GM20431 (cell line): Measurements from ENCODE around the gene SLC22A3.

Experiments used
- in situ Hi-C: fragments of 300-500 bp; cut with MseI, MboI; formaldehyde crosslinking; loops from one replicate; pipeline ENCODE4 v1.15.0; 2020; ENCODE audit warnings: low sequenced_read_pairs; ENCODE audit not compliant: unreplicated experiment

The SLC22A3 gene

DNA sequence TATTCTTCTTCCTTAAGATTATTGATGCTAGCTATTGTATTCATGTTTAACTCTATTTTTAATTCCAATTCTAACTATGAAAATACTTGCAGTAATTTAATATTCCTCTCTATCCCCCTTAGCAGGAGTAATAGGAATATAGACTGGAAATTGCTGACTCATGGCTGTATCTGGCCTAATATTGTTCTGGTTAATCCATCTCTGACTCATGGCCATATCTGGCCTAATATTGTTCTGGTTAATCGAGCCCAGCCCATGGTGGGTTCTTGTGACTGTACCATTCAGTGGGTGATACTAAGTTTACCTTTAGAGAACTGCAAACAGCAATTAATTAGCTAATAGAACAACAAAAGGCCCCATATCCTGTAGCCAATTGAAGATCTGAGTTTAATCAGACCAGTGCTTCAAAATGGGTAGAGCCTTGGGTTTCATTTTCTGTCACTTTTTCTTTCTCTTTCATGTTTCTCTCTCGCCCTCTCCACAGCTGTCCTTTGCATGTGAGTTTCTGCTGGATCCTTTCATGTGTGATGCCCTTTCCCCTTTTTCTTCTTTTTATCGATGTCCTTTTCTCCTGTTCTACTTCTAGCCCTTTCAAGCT is 50.6 kb downstream of the SLC22A3 start:
- in situ Hi-C loops: no loop called here

GRCh38 chr6:160400446-160400845 is 52.3 kb downstream of the SLC22A3 start:
- in situ Hi-C loops: no loop called here

- in situ Hi-C loops: no loop called here
Observed at GRCh38 chr6:160408528-160408927, 60.4 kb downstream of the SLC22A3 start.

DNA sequence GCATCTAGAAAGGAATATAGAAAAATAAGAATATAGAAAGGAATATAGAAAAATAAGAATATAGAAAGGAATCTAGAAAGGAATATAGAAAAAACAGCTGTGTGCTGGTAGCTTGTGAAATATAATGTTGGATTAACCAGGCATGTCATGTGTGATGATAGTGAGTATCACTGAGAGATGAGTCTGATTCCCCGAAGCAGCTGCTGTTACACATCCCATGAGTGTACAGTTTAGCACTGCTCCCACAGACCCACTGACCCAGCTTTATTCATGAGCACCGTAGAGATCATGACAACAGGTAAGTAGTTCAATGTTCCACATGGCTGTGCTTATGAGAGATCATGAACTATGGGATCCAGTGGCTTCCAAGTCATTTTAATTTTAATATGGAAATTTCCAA is 64.8 kb downstream of the SLC22A3 start:
- in situ Hi-C loops: no loop called here

- in situ Hi-C loops: no loop called here
Observed at GRCh38 chr6:160417146-160417545, 69.0 kb downstream of the SLC22A3 start.

DNA sequence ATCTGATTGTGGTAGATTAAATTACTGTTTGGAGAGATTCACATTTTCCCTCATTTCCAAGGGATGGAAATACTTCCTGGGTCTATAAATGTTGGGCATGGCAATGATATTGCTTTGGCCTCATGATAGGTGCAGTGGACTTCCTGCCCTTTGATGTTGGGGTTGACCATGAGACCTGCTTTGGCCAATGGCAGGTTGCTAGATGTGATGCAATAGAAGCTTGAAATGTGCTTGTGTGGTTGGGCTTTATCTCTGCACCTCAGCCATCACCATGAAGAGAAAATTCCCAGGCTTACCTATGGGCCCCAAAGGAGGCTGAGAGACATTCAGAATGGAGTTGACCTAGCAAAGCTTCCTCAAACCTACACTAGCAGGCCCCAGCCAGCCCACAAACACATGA is 69.4 kb downstream of the SLC22A3 start:
- in situ Hi-C loops: no loop called here

GRCh38 chr6:160418370-160418769 is 70.2 kb downstream of the SLC22A3 start:
- in situ Hi-C loops: no loop called here

DNA sequence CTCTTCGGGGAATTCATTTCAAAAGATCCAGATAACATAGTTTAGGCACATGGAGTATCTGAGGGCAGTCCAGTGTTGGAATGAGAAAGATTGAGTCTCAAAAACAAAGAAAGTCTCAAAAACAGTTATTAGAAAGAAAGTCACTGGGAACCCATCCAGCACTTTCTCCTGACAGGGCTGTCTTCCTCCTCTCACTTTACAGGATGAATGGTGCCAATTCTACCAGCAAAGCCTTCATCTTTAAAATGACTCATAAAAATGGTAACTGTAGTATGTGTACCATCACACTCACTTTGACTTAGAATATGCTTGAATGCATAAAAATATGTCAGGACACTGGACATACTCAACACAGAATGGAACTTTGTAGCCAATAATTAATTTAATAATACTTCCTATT is 71.3 kb downstream of the SLC22A3 start:
- in situ Hi-C loops: no loop called here

DNA sequence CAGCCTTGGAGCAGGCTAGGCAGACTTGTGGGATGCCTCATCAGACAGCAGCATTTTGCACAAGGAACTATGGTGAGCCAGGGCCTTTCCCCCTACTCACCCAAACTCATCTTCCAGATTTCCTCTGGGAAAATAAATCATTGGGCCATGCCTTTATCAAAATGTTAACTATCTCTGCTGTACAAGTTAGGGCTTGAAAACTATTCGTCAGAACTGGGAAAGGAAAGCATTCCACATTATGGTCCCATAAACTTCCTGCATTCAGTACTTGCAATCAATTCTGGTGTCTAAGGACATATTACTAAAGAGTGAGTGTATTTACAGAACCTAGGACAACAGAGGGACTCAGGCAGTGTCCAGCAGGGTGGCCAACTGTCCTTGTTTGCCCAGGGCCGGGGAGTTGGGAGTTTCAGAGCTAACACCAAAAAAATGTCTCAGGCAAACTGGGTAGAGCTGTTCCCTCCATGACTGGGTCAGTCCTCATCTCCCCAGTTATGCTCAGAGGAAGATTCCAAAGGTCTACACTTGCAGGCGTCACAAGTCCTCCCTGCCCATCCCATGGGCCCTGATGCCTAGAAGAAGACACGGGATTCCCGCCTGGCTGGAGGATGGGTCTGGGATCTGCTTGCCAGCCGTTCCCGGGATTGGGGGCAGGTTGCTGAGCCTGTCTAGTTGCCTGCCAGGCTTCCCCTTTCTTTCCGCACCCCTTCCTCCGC is 72.2 kb downstream of the SLC22A3 start:
- in situ Hi-C loops: no loop called here

- in situ Hi-C loops: no loop called here
Observed at GRCh38 chr6:160420969-160421556, 72.9 kb downstream of the SLC22A3 start.

DNA sequence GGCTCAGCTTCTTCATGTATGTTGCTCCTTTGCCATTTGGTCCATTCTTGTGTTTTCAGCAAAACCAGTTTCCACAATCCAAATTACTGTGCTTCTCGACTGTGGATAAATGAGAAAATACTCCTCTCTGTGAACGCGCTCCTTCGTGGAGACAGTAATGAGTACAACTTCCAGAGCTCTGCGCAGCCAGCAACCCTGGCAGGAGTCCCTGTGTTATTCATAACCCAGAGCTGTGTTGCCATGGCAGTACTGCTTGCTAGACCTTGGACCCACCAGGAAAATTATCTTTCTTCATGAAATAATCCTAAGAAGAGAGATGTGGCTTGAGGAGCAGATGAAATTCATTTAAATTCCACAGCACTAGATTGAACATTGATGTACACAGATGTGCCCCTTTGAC is 73.7 kb downstream of the SLC22A3 start:
- in situ Hi-C loops: no loop called here

GRCh38 chr6:160424256-160424655 is 76.1 kb downstream of the SLC22A3 start:
- in situ Hi-C loops: no loop called here

- in situ Hi-C loops: no loop called here
Observed at GRCh38 chr6:160426136-160426535, 78.0 kb downstream of the SLC22A3 start.

DNA sequence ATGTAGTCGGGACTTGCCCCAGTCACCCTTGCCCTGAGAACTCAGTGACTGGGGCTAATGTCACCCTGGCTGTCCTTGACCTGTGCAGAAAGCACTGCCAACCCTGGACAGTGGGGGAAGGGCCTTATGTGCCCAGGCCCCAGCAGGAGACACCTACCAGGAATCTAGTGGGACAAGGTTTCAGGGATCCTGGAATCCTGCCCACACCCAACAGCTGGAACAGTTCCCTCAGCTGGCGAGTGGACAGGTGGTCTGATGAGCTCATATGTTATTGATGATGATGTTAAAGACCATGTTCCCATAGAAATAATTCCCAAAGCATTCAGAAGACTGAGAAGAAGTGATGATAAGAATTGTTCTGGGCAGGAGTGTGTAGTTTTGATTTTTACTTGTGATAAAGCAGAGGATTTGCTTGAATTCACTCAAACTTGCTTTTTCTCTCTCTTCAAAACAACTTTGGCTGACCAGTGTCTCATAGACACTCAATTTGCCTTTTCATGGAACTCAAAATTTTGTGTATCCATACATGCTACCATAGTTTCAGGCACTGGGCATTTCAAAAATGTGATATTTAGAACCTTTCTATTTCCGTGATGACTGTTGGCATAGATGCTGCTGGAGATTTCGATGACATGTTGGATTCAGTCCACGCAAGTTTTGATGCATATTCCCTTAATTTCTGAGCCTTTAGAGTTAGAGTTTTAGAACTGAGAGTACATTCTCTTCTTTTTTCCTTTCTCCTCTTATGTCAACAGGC is 79.3 kb downstream of the SLC22A3 start:
- in situ Hi-C loops: no loop called here

- in situ Hi-C loops: no loop called here
Observed at GRCh38 chr6:160428069-160428430, 79.9 kb downstream of the SLC22A3 start.

- in situ Hi-C loops: no loop called here
Observed at GRCh38 chr6:160428818-160429619, 80.8 kb downstream of the SLC22A3 start.

DNA sequence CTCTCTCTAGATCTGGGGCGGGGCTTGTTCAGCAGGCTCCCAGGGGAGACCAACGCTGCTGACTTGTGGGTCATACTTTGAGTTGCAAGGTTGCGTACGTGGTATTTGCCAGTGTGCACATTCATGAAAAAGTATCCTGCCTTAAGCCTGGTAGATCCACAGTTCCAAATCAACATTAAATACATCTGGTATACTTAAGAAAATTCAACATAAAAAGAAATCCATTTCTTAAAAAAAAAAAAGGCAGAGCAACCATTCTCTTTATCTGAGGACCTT is 81.4 kb downstream of the SLC22A3 start:
- in situ Hi-C loops: no loop called here

DNA sequence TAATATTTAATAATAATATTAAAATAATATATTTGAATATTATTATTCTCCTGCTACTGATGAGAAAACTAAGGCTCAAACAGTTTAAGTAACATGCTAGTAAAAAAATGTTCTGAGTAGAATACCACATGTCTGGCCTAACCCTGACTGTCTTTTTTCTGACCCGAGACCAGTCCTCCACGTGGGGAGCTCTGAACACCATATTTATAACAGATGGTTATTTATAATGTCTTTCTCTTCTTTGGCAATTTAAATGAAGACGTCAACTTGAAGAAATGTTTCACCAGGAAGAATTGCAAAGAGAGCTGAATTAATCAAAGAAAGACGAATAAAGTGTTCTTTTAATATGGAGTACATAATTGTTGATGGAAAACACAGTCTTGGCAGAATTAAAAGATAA is 82.0 kb downstream of the SLC22A3 start:
- in situ Hi-C loops: no loop called here

DNA sequence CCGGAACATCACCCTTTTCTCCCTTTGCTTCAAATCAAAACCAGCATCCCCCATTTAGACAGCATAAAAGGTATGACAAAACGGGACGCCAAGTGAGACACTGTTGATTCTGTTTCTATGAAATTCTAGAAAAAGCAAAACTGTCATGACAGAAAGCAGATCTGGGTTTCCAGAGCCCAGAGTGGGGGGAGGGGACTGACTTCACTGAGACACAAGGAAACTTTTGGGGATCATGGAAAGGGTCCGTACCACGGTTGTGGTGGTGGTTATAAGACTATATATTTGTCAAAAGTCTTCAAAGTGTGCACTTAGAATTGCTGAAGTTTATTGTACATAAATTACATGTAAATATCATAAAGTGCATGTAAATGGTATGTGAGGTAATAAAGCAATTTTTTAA is 82.6 kb downstream of the SLC22A3 start:
- in situ Hi-C loops: no loop called here

DNA sequence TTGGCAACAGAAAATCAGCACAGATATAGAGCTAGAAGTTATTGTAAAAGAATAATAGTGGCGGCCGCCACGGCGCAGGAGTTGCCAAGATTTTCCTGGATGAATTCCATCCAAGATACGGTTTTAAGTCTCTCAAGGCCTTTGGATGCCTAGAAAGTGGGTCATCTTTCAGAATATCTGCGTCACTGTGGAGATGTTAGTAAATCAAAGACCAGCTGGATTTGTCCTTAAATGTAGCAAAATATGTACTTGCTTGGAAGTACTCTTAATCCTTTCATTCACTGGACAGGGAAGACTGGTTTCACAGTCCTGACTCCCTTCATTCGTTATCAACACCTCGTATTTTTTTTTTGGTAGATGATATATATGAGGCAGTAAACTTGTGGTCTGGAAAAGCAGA is 83.0 kb downstream of the SLC22A3 start:
- in situ Hi-C loops: no loop called here
